Measurements from ENCODE around the gene ATXN7L1. TPM values are rescaled to one million over a fixed set of nuclear protein-coding genes. Genes with fewer than 3 reads are reported as not detected.

The ATXN7L1 gene
- total RNA-seq, 1 donor from 2014 or later, result 5.3 TPM

DNA sequence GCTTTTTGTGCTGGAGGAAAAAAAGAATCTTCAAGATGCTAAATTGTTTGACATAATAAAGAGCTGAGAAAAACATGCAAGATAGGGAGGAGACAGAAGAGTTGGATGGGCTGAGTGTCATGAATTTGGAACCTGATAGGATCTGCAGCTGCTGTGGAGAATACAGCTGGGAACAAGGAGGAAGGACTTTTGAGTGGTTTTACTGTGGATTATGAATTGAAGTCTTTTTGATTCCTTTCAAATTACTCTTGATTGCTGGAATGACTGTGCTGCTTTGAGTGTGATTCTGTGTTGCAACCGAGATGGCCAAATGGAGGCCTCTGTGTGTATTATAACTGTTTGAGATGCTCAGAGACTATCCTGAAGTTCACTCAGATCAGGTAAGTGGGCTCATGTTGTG lies 299.1 kb downstream of the ATXN7L1 start:
- no peak for ATAC-seq (ENCODE audit: poor library complexity)
- intact Hi-C loops (cut with DNase I), result no loop called here

DNA sequence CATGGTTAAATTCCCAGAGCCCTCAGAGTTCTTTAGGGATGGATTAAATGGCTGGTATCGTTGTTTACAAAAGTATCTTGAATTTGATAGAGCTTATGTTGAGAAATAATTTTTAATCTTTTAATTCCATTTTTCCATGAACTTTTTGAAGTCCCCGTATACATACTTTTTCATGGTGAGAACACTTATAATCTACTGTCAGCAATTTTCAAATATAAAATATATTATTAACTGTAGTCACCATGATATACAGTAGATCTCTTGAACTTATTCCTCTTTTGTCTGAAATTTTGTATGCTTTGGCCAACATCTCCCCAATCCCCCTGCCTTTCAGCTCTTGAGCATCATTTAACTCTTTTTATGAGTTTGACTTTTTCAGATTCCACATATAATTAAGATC lies 304.5 kb downstream of the ATXN7L1 start:
- no peak for DNase-seq
- no peak for ATAC-seq (ENCODE audit: poor library complexity)
- intact Hi-C loops (cut with DNase I), result no loop called here

More for the DNA sequence above, 299.1 kb downstream of the ATXN7L1 start:
- DNase-seq, result no peak

- intact Hi-C loops (cut with DNase I), result no loop called here
- ATAC-seq (ENCODE audit: poor library complexity) (no peak), DNase-seq (no peak)
Measured at GRCh38 chr7:105567821-105568220, 308.6 kb downstream of the ATXN7L1 start.

- ATAC-seq (ENCODE audit: poor library complexity) (no peak), DNase-seq (no peak)
- intact Hi-C loops (cut with DNase I), result no loop called here
Measured at GRCh38 chr7:105567024-105567423, 309.4 kb downstream of the ATXN7L1 start.

DNA sequence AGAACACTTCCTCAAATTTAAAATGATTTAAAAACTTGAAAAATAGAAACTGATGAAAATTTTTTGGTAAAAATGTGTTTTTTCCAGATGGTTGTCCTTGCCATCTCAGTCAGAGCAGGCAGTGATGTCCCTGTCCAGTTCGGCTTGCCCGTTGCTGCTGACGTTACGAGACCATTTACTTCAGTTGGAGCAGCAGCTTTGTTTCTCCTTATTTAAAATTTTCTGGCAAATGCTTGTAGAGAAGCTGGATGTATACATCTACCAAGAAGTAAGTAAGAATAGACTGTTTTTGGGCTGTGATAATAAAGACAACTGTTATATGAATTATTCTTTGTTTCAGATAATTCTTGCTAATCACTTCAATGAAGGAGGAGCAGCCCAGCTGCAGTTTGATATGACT lies 311.2 kb downstream of the ATXN7L1 start:
- DNase-seq, result no peak
- intact Hi-C loops (cut with DNase I), result no loop called here
- ATAC-seq (ENCODE audit: poor library complexity), result no peak

- intact Hi-C loops (cut with DNase I), result no loop called here
Measured at GRCh38 chr7:105559926-105560325, 316.5 kb downstream of the ATXN7L1 start.

More at GRCh38 chr7:105559926-105560325, 316.5 kb downstream of the ATXN7L1 start:
- ATAC-seq (ENCODE audit: poor library complexity) (no peak), DNase-seq (no peak)

Other genes starting within 250 kb of the ATXN7L1 start
- gene CDHR3, start 86.7 kb upstream of the ATXN7L1 start, total RNA-seq, result 12.4 TPM
- 88.8 TPM for gene SYPL1, start 235.7 kb upstream of the ATXN7L1 start, total RNA-seq

Data from Right ventricle myocardium superior (tissue), 1 donor.